ENCODE data around the gene TNS2.
"Not testable (repeated sequence)": the region's sequence is repeated elsewhere in the genome, so short reads cannot be mapped to it uniquely, and the experiment has no call there.

Gene TNS2

GRCh38 chr12:53011889-53012288 lies 38.0 kb upstream of the TNS2 start:
- Histone ChIP-seq H3K9ac (ENCODE audit: low read depth, low read length) (no peak overlapping the region), H3K4me1 (ENCODE audit: insufficient read depth, low read length) (peaks cover 29% of the 10 kb centered on the region), H3K4me3 (ENCODE audit: low read length) (no peak overlapping the region), H3K27ac (ENCODE audit: low read depth, low read length) (0 out of 2 replicates have a peak overlapping the region, but pooled peaks have one; percentile 22), H3K36me3 (ENCODE audit: insufficient read depth, low read length) (peaks cover 86% of the 10 kb centered on the region), H3K9me3 (ENCODE audit: insufficient read depth, low read depth, low read length) (no peaks in the 10 kb centered on the region), H3K27me3 (ENCODE audit: insufficient read depth, low read length) (no peaks in the 10 kb centered on the region)
- WGBS, result 96% methylated on average over 3 of the region's 3 CpGs

GRCh38 chr12:53012928-53013327 lies 36.9 kb upstream of the TNS2 start:
- Histone ChIP-seq H3K36me3 (ENCODE audit: insufficient read depth, low read length) (peaks cover 91% of the 10 kb centered on the region), H3K27ac (ENCODE audit: low read depth, low read length) (0 out of 2 replicates have a peak overlapping the region, but pooled peaks have one; percentile 28), H3K9me3 (ENCODE audit: insufficient read depth, low read depth, low read length) (no peaks in the 10 kb centered on the region), H3K27me3 (ENCODE audit: insufficient read depth, low read length) (no peaks in the 10 kb centered on the region), H3K4me3 (ENCODE audit: low read length) (no peak overlapping the region), H3K4me1 (ENCODE audit: insufficient read depth, low read length) (peaks cover 23% of the 10 kb centered on the region), H3K9ac (ENCODE audit: low read depth, low read length) (no peak overlapping the region)
- WGBS, result 95% methylated on average over 3 of the region's 3 CpGs

- Histone ChIP-seq H3K9me3 (ENCODE audit: insufficient read depth, low read depth, low read length) (no peaks in the 10 kb centered on the region), H3K4me1 (ENCODE audit: insufficient read depth, low read length) (peaks cover 11% of the 10 kb centered on the region), H3K27me3 (ENCODE audit: insufficient read depth, low read length) (no peaks in the 10 kb centered on the region), H3K27ac (ENCODE audit: low read depth, low read length) (peak overlapping the region; percentile 43; the same call in 1 of the 2 replicates), H3K4me3 (ENCODE audit: low read length) (no peak overlapping the region), H3K36me3 (ENCODE audit: insufficient read depth, low read length) (peaks cover 90% of the 10 kb centered on the region), H3K9ac (ENCODE audit: low read depth, low read length) (no peak overlapping the region)
- 89% methylated on average over 2 of the region's 2 CpGs for WGBS
Measured at GRCh38 chr12:53014709-53015108, 35.2 kb upstream of the TNS2 start.

GRCh38 chr12:53025250-53025649 lies 24.6 kb upstream of the TNS2 start:
- H3K27me3 ChIP-seq (ENCODE audit: insufficient read depth, low read length), result no peaks in the 10 kb centered on the region
- H3K4me3 ChIP-seq (ENCODE audit: low read length), result no peak overlapping the region
- no peak overlapping the region for H3K27ac ChIP-seq (ENCODE audit: low read depth, low read length)
- no peaks in the 10 kb centered on the region for H3K9me3 ChIP-seq (ENCODE audit: insufficient read depth, low read depth, low read length)
- 87% methylated on average over 3 of the region's 3 CpGs for WGBS
- peaks cover 96% of the 10 kb centered on the region for H3K36me3 ChIP-seq (ENCODE audit: insufficient read depth, low read length)
- no peak overlapping the region for H3K9ac ChIP-seq (ENCODE audit: low read depth, low read length)
- no peaks in the 10 kb centered on the region for H3K4me1 ChIP-seq (ENCODE audit: insufficient read depth, low read length)

- H3K4me1 ChIP-seq (ENCODE audit: insufficient read depth, low read length); H3K9ac ChIP-seq (ENCODE audit: low read depth, low read length); H3K27me3 ChIP-seq (ENCODE audit: insufficient read depth, low read length); H3K4me3 ChIP-seq (ENCODE audit: low read length); H3K9me3 ChIP-seq (ENCODE audit: insufficient read depth, low read depth, low read length); H3K27ac ChIP-seq (ENCODE audit: low read depth, low read length): not testable (repeated sequence)
- WGBS, result 86% methylated on average over 13 of the region's 13 CpGs
- peaks cover 96% of the 10 kb centered on the region for H3K36me3 ChIP-seq (ENCODE audit: insufficient read depth, low read length)
Measured at GRCh38 chr12:53027014-53027413, 22.9 kb upstream of the TNS2 start.

GRCh38 chr12:53031616-53032015 lies 18.2 kb upstream of the TNS2 start:
- H3K9me3 ChIP-seq (ENCODE audit: insufficient read depth, low read depth, low read length), result no peaks in the 10 kb centered on the region
- H3K27ac ChIP-seq (ENCODE audit: low read depth, low read length), result no peak overlapping the region
- H3K4me3 ChIP-seq (ENCODE audit: low read length), result no peak overlapping the region
- 95% methylated on average over 2 of the region's 3 CpGs for WGBS
- H3K27me3 ChIP-seq (ENCODE audit: insufficient read depth, low read length), result no peaks in the 10 kb centered on the region
- H3K36me3 ChIP-seq (ENCODE audit: insufficient read depth, low read length), result peaks cover 95% of the 10 kb centered on the region
- H3K9ac ChIP-seq (ENCODE audit: low read depth, low read length), result no peak overlapping the region
- no peaks in the 10 kb centered on the region for H3K4me1 ChIP-seq (ENCODE audit: insufficient read depth, low read length)

GRCh38 chr12:53033832-53034231 lies 16.0 kb upstream of the TNS2 start:
- 96% methylated on average over 10 of the region's 10 CpGs for WGBS
- H3K27me3 ChIP-seq (ENCODE audit: insufficient read depth, low read length); H3K4me1 ChIP-seq (ENCODE audit: insufficient read depth, low read length); H3K27ac ChIP-seq (ENCODE audit: low read depth, low read length); H3K4me3 ChIP-seq (ENCODE audit: low read length); H3K9me3 ChIP-seq (ENCODE audit: insufficient read depth, low read depth, low read length); H3K9ac ChIP-seq (ENCODE audit: low read depth, low read length): not testable (repeated sequence)
- H3K36me3 ChIP-seq (ENCODE audit: insufficient read depth, low read length), result peaks cover 95% of the 10 kb centered on the region

GRCh38 chr12:53034459-53034858 lies 15.4 kb upstream of the TNS2 start:
- peaks cover 95% of the 10 kb centered on the region for H3K36me3 ChIP-seq (ENCODE audit: insufficient read depth, low read length)
- 98% methylated on average over 8 of the region's 8 CpGs for WGBS

GRCh38 chr12:53036802-53037201 lies 13.1 kb upstream of the TNS2 start:
- Histone ChIP-seq H3K27me3 (ENCODE audit: insufficient read depth, low read length) (no peaks in the 10 kb centered on the region), H3K27ac (ENCODE audit: low read depth, low read length) (no peak overlapping the region), H3K36me3 (ENCODE audit: insufficient read depth, low read length) (peaks cover 94% of the 10 kb centered on the region), H3K4me1 (ENCODE audit: insufficient read depth, low read length) (no peaks in the 10 kb centered on the region), H3K9ac (ENCODE audit: low read depth, low read length) (no peak overlapping the region), H3K4me3 (ENCODE audit: low read length) (no peak overlapping the region), H3K9me3 (ENCODE audit: insufficient read depth, low read depth, low read length) (no peaks in the 10 kb centered on the region)
- WGBS, result 100% methylated on average over 3 of the region's 3 CpGs

More at GRCh38 chr12:53034459-53034858, 15.4 kb upstream of the TNS2 start:
- Histone ChIP-seq H3K27ac (ENCODE audit: low read depth, low read length) (no peak overlapping the region), H3K9me3 (ENCODE audit: insufficient read depth, low read depth, low read length) (no peaks in the 10 kb centered on the region), H3K4me3 (ENCODE audit: low read length) (no peak overlapping the region), H3K9ac (ENCODE audit: low read depth, low read length) (no peak overlapping the region), H3K4me1 (ENCODE audit: insufficient read depth, low read length) (no peaks in the 10 kb centered on the region), H3K27me3 (ENCODE audit: insufficient read depth, low read length) (no peaks in the 10 kb centered on the region)

- Histone ChIP-seq H3K27ac (ENCODE audit: low read depth, low read length) (no peak overlapping the region), H3K4me3 (ENCODE audit: low read length) (no peak overlapping the region), H3K27me3 (ENCODE audit: insufficient read depth, low read length) (peaks cover 11% of the 10 kb centered on the region), H3K9ac (ENCODE audit: low read depth, low read length) (no peak overlapping the region), H3K36me3 (ENCODE audit: insufficient read depth, low read length) (peaks cover 65% of the 10 kb centered on the region), H3K4me1 (ENCODE audit: insufficient read depth, low read length) (peaks cover 16% of the 10 kb centered on the region), H3K9me3 (ENCODE audit: insufficient read depth, low read depth, low read length) (no peaks in the 10 kb centered on the region)
- WGBS, result 88% methylated on average over 3 of the region's 4 CpGs
Measured at GRCh38 chr12:53039851-53040250, 10.0 kb upstream of the TNS2 start.

GRCh38 chr12:53042607-53043454 lies 7.0 kb upstream of the TNS2 start:
- WGBS, result 77% methylated on average over 7 of the region's 7 CpGs
- H3K27me3 ChIP-seq (ENCODE audit: insufficient read depth, low read length), result peaks cover 23% of the 10 kb centered on the region
- peaks cover 35% of the 10 kb centered on the region for H3K36me3 ChIP-seq (ENCODE audit: insufficient read depth, low read length)
- no peaks in the 10 kb centered on the region for H3K9me3 ChIP-seq (ENCODE audit: insufficient read depth, low read depth, low read length)
- H3K9ac ChIP-seq (ENCODE audit: low read depth, low read length), result no peak overlapping the region
- no peak overlapping the region for H3K4me3 ChIP-seq (ENCODE audit: low read length)
- H3K4me1 ChIP-seq (ENCODE audit: insufficient read depth, low read length), result peaks cover 22% of the 10 kb centered on the region
- peak overlapping the region; percentile 39; the same call in 1 of the 2 replicates for H3K27ac ChIP-seq (ENCODE audit: low read depth, low read length)
